WTC11 (cell line): ENCODE results near the gene OSCAR.

Source experiments
- AFF4 ChIP-seq: sonication (generic); formaldehyde crosslinking; IDR thresholded peaks from 2 replicates; pipeline ENCODE4 v1.8.1; 2023; ENCODE audit warnings: mild to moderate bottlenecking, missing genetic modification reagents, borderline replicate concordance
- ARID4B ChIP-seq: sonication (generic); formaldehyde crosslinking; IDR thresholded peaks from 2 replicates; pipeline ENCODE4 v1.8.0; 2023; ENCODE audit warnings: missing genetic modification reagents, mild to moderate bottlenecking, borderline replicate concordance
- ATF3 ChIP-seq: sonication (generic); formaldehyde crosslinking; conservative IDR thresholded peaks from 2 replicates; pipeline ENCODE4 v1.8.1; 2022; ENCODE audit warnings: mild to moderate bottlenecking, missing genetic modification reagents
- CTCF ChIP-seq: fragments of 200-600 bp; IDR thresholded peaks from 2 replicates; pipeline ENCODE4 v1.8.0; 2022; ENCODE audit warnings: antibody characterized with exemption
- ESRRA ChIP-seq: sonication (generic); formaldehyde crosslinking; IDR thresholded peaks from 2 replicates; pipeline ENCODE4 v1.8.1; 2022; ENCODE audit warnings: mild to moderate bottlenecking, missing genetic modification reagents, borderline replicate concordance
- FOXK1 ChIP-seq: sonication (generic); formaldehyde crosslinking; IDR thresholded peaks from 2 replicates; pipeline ENCODE4 v1.8.0; 2022; ENCODE audit warnings: mild to moderate bottlenecking, moderate library complexity, missing genetic modification reagents
- MAX ChIP-seq: sonication (generic); formaldehyde crosslinking; IDR thresholded peaks from 2 replicates; pipeline ENCODE4 v1.8.0; 2022; ENCODE audit warnings: mild to moderate bottlenecking, missing genetic modification reagents
- NR1H2 ChIP-seq: sonication (generic); formaldehyde crosslinking; IDR thresholded peaks from 2 replicates; pipeline ENCODE4 v1.9.0; 2021; ENCODE audit warnings: mild to moderate bottlenecking, moderate library complexity, missing genetic modification reagents
- SMAD4 ChIP-seq: sonication (generic); formaldehyde crosslinking; IDR thresholded peaks from 2 replicates; pipeline ENCODE4 v1.8.0; 2022; ENCODE audit warnings: mild to moderate bottlenecking, missing genetic modification reagents
- TCF7 ChIP-seq: sonication (generic); formaldehyde crosslinking; IDR thresholded peaks from 2 replicates; pipeline ENCODE4 v1.8.0; 2022; ENCODE audit warnings: mild to moderate bottlenecking, low read depth, missing genetic modification reagents, moderate library complexity
- TEAD1 ChIP-seq: sonication (generic); formaldehyde crosslinking; IDR thresholded peaks from 2 replicates; pipeline ENCODE4 v1.8.0; 2022; ENCODE audit warnings: mild to moderate bottlenecking, missing genetic modification reagents
- USF2 ChIP-seq: sonication (generic); formaldehyde crosslinking; IDR thresholded peaks from 2 replicates; pipeline ENCODE4 v1.8.1; 2023; ENCODE audit warnings: mild to moderate bottlenecking, missing genetic modification reagents, moderate library complexity

GRCh38 chr19:54123682-54124081, 23.1 kb upstream of the OSCAR start:
- TF ChIP-seq CTCF (no peak), SMAD4 (CRISPR knock-in tag) (no peak), NR1H2 (CRISPR knock-in tag) (no peak), MAX (CRISPR knock-in tag) (no peak), ESRRA (CRISPR knock-in tag) (no peak), FOXK1 (CRISPR knock-in tag) (no peak), TEAD1 (CRISPR knock-in tag) (no peak), ARID4B (CRISPR knock-in tag) (no peak), ATF3 (CRISPR knock-in tag) (no peak), USF2 (CRISPR knock-in tag) (no peak), AFF4 (CRISPR knock-in tag) (no peak), TCF7 (CRISPR knock-in tag) (no peak)
